Measurements from ENCODE around the gene GOLGA6D.
"Not testable (repeated sequence)": the region's sequence is repeated elsewhere in the genome, so short reads cannot be mapped to it uniquely, and the experiment has no call there.

Gene GOLGA6D, protein sequence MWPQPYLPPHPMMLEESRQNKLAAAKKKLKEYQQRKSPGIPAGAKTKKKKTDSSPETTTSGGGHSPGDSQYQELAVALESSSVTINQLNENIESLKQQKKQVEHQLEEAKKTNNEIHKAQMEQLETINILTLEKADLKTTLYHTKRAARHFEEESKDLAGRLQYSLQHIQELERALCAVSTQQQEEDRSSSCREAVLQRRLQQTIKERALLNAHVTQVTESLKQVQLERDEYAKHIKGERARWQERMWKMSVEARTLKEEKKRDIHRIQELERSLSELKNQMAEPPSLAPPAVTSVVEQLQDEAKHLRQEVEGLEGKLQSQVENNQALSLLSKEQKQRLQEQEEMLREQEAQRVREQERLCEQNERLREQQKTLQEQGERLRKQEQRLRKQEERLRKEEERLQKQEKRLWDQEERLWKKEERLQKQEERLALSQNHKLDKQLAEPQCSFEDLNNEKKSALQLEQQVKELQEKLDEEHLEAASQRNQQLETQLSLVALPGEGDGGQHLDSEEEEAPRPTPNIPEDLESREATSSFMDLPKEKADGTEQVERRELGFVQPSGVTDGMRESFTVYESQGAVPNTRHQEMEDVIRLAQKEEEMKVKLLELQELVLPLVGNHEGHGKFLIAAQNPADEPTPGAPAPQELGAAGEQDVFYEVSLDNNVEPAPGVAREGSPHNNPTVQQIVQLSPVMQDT

GRCh38 chr15:75282572-75282971 lies at the start of gene GOLGA6D:
TSS of gene GOLGA6D (plus strand) at chr15:75282835. CDS start at chr15:75282876, 41 bp downstream.
- DNase-seq (ENCODE audit: low read depth) = not testable (repeated sequence)

DNA sequence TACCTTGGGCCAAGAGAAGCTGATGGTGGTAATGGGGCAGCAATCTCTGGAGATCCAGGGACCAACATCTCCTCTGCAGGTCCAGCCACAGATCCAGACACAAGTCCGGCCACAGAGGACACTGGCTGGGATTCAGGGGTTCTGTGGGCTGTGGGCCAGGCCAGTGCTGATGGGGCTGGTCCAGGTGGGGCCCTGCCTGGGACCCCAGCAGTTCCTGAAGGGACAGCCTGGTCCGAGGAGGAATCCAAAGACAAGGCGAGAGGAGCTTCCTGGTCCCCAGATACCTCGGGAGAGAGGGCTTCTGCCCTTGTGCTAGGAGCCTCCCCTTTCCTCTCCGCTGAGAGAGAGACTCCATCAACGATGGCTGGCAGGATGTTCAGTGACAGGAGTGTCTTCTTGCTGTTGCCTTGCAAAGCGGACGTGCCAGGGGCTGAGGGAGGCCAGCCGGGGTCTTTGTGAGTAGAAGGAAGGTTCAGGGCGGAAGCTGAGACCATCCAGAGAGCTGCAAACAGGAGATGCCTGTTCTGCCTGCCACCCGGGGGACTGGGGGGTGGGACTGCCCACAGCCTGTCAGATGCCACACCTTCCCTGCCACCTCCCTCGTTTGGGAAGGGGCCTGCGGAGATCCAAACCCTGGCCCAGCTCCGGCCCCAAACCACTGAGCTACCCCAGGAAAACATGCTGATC lies 49.0 kb upstream of the GOLGA6D start:
- DNase-seq (ENCODE audit: low read depth) = no peak

DNA sequence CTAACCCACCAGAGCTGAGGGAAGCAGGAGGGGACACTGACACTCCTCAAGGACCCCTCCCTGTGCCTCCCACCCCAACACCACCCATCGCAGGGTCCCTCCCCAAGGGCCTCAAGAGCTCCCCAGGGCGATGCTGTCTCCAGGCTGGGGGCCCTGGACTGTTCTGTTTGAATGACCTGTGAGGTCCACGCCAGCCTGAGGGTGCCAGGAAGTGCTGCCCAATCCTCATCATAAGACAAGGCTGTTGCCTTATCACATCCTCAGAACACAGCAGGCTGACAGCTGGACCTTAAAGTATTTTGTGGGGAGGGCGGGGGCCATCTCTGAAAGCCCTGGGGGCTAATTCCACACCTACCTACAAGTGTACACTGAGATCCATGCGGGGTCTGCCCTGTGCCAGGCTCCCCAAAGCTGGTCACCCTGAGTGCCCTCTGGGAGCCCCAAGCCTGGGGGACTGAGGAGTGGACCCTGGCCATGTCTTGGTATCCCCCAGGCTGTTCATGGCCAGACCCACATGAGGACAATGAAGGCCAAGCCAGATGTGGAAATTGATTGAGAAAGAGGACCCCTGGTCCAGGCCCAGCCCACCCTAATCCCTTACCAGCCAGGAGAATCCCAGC lies 48.3 kb upstream of the GOLGA6D start:
- no peak for DNase-seq (ENCODE audit: low read depth)

GRCh38 chr15:75235051-75235673 lies 47.5 kb upstream of the GOLGA6D start:
- no peak for DNase-seq (ENCODE audit: low read depth)

- no peak for DNase-seq (ENCODE audit: low read depth)
Observed at GRCh38 chr15:75235760-75236729, 46.6 kb upstream of the GOLGA6D start.

- DNase-seq (ENCODE audit: low read depth) = no peak
Observed at GRCh38 chr15:75237316-75237982, 45.2 kb upstream of the GOLGA6D start.

DNA sequence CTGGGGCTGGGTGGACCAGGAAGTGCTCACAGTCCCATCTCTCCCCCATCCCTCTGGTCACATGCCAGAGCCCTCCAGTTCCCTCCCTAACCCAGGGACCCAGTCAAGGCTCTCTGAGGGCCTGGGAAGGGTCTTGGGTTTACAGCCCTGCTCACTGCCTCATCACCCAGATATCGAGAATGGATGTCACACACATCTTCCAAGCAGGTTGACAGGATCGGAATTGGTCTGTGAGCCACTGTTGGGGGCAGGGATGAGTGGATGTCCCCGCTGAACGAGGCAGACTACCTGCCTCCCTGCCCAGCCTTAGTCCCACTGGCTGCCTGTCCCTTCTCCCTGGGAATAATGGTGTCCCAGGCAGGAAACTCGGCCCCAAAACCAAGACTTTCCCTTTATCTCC lies 44.5 kb upstream of the GOLGA6D start:
- DNase-seq (ENCODE audit: low read depth) = no peak

DNA sequence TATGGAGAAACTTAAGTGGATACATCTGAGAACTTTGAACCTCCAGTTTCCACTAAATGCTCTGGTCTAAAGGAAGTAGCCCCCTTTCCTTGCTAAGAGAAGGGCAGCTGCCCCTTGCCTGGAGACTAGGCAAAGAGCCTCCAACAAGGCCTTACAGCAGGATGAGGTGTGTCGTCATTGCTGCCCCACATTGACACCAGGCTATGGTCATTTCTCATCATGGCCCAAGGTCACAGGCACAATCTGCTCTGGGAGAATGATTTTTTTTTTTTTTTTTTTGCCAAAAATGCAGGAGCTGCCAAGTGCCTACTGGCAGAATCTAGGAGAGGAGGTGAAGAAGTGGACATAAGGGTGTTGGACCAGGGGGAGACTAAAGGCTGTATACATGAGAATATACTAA lies 36.9 kb upstream of the GOLGA6D start:
- not testable (repeated sequence) for DNase-seq (ENCODE audit: low read depth)

DNA sequence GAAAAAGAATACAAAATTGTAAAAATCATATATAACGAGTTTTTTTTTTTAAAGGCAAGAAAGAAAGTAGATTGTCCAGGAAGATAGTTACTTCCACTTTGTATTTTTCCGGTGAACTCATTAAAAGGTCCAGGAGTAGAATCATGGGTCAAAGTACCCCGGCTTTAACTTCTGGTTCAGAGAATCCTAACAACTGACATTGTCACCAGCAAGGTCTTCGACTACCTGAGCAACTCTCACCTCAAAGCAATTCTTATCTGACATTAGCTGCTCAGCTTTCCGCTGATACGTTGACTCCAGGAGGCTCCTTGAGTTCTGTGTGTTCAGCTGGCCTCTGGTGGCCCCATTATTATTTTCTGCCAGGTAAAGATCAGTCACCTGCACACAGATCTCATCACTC lies 33.6 kb upstream of the GOLGA6D start:
- DNase-seq (ENCODE audit: low read depth) = not testable (repeated sequence)

DNA sequence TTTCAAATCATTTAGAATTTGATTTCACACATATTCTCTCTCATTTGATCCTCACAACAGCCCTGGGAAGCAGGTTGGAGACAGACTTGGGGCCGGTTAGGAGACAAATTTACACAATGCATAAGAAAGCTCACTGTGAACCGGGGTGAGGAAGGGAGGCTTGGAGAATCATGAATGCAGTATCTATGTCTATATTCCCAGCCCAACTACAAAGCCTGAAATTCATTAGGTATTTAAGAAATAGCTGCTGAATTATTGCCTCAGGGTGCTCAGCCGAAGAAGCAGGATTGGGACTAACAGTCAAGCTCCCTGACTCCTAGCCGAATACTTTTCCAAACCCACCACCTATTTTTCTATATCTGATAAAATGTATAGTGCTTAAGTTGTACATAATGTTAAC lies 32.9 kb upstream of the GOLGA6D start:
- no peak for DNase-seq (ENCODE audit: low read depth)

- not testable (repeated sequence) for DNase-seq (ENCODE audit: low read depth)
Observed at GRCh38 chr15:75251343-75251742, 31.3 kb upstream of the GOLGA6D start.

DNA sequence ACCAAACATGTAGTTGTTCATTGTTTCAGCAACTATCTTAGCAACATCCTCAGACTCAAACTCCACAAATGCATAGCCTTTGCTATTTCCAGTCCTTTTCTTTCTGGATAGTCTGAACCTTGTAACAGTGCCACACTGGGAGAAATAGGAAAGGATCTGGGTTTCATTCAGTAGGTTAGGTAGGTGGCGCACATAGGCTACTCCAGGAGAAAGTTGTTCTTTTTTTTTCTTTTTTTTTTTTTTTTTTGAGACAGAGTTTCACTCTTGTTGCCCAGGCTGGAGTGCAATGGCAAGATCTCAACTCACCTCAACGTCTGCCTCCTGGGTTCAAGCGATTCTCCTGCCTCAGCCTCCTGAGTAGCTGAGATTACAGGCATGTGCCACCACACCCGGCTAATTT lies 30.4 kb upstream of the GOLGA6D start:
- DNase-seq (ENCODE audit: low read depth) = not testable (repeated sequence)

- DNase-seq (ENCODE audit: low read depth) = not testable (repeated sequence)
Observed at GRCh38 chr15:75258034-75258433, 24.6 kb upstream of the GOLGA6D start, which contains the start of gene GOLGA6C. TSS of gene GOLGA6C (plus strand) at chr15:75258334. CDS start at chr15:75258599, 265 bp downstream.

DNA sequence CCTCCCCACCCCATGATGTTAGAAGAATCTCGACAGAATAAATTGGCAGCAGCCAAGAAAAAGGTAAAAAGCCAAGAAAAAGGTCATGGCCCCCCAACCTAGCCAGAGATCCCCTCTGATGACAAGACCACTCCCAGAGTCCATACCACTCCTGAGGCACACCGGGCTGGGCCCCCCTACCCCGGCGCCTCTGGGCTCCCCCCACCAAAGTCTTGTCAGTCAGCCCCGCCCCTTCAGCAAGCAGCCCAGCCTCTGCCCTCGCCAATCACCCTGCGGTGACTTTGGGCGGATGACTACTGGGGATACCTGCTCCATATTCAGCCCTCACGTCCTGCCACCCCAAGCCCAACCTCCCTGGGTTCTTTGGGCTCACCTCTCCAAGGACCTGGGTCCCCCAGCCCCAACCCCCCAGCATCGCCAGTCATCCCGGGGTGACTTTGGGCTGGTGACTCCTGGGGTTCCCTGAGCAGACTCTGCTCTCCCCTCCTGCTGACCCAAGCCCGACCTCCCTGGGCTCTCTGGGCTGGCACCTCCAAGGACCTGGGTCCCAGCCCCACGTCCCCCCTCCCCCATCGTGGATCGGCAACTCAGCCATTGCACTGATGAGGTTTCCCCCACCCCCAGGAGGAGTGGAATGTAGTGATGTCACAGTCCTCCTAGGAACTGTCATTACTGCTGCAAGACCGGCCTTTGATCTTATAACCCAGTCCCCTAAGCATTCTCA lies 23.9 kb upstream of the GOLGA6D start:
- DNase-seq (ENCODE audit: low read depth) = not testable (repeated sequence)

GRCh38 chr15:75259873-75260272 lies 22.8 kb upstream of the GOLGA6D start:
- not testable (repeated sequence) for DNase-seq (ENCODE audit: low read depth)

- not testable (repeated sequence) for DNase-seq (ENCODE audit: low read depth)
Observed at GRCh38 chr15:75273751-75274359, 8.8 kb upstream of the GOLGA6D start.

- DNase-seq (ENCODE audit: low read depth) = peak; percentile 21
Observed at GRCh38 chr15:75274509-75275107, 8.0 kb upstream of the GOLGA6D start.

DNA sequence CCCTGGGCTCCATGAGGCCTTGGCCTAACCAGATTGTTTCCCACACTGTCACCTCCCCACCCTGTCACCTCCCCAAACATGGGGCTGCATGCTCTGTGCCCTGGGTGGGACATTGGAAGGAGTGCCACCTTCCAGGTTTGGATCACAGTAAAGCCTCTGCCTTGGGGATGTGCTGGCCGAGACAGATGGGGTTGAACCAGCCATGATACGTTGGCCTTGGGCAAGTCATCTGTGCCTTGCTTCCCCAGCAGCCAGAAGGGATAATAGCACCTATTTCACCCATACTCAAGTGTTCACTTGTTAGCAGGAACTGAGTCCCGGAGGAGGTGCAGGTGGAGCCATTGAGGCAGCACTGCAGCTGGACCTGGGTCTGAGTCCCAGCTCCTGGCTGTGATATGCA lies 7.0 kb upstream of the GOLGA6D start:
- not testable (repeated sequence) for DNase-seq (ENCODE audit: low read depth)

Measured in stimulated activated CD8-positive, alpha-beta memory T cell treated with anti-CD3 and anti-CD28 coated beads, Interleukin-15, amount 100 ng/mL, for 24 hours (primary cell).